ENCODE results near the gene FAS. TPM values are rescaled to one million over a fixed set of nuclear protein-coding genes. Genes with fewer than 3 reads are reported as not detected.

Gene FAS
- total and polyA plus RNA-seq, 2 experiments from 2014 or later: 3.1 to 4.3 TPM

- TF ChIP-seq ZNF462 (CRISPR knock-in tag; IDR thresholded peaks at IDR 0.05) (no peak), REST (IDR thresholded peaks at IDR 0.05; ENCODE audit: unreplicated experiment) (no peak), JUNB (IDR thresholded peaks at IDR 0.05; ENCODE audit: unreplicated experiment) (no peak), CREB1 (CRISPR knock-in tag; IDR thresholded peaks at IDR 0.05; ENCODE audit: low read depth) (no peak), POLR2AphosphoS5 (IDR thresholded peaks at IDR 0.05; ENCODE audit: low read depth) (no peak), EZH2 (IDR thresholded peaks at IDR 0.05; ENCODE audit: low read depth, unreplicated experiment) (no peak), ZNF114 (CRISPR knock-in tag; IDR thresholded peaks at IDR 0.05) (no peak), ZNF331 (CRISPR knock-in tag; IDR thresholded peaks at IDR 0.05; ENCODE audit: low read depth) (no peak)
Observed at GRCh38 chr10:88991161-88991898, 732 bp downstream of the FAS start (continued).
